Measurements from ENCODE around the gene DLGAP4.

The DLGAP4 gene

DNA sequence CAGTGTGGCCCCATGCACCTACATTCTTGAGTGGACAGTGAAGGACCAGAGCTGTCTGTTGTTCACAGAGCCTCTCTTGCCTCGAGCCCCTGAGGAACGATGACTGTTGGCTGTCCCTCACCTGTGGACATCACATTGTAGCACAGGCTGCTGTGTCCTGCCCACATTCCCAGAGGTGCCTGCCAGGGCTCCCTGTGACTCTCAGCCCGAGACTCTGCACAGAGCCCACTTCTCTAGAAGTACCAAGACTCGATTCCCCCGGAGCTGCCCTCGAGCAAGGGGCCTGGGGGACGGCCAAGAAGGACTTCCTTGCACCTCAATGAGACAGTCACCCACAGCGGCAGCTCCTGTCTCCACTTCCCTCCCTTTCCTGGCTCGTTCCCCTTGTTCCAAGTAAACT lies 28.6 kb upstream of the DLGAP4 start:
- H3K4me3 ChIP-seq (ENCODE audit: low read length): no peak overlapping the region
- no peak overlapping the region for H3K9ac ChIP-seq (ENCODE audit: low read depth, low read length)
- H3K27me3 ChIP-seq (ENCODE audit: insufficient read depth, low read length): no peaks in the 10 kb centered on the region
- H3K4me1 ChIP-seq (ENCODE audit: insufficient read depth, low read length): peaks cover 8% of the 10 kb centered on the region; the same call in 1 of the 2 replicates
- H3K27ac ChIP-seq (ENCODE audit: low read length): no peak overlapping the region
- H3K36me3 ChIP-seq (ENCODE audit: insufficient read depth, low read depth, low read length): no peaks in the 10 kb centered on the region
- no peaks in the 10 kb centered on the region for H3K9me3 ChIP-seq (ENCODE audit: insufficient read depth, low read depth, low read length)

DNA sequence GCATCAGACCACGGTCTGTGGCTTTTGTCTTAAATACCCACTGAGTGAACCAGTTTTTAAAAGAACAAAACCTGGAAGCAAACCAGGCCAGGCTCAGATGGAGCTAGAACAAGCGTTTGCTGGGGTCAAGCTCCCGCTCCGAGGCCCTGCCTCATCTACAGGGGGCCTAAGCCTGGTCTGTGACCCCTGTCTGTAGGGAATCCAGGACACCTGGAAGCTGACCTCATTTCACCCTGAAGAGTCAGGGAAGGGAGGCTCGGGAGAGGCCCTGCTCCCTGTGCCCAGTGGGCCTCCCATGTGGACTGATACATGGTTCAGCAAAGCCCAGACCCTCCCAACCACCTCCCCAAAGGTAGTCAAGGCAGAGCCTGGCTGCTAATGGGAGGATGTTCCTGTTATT lies 26.8 kb upstream of the DLGAP4 start:
- no peaks in the 10 kb centered on the region for H3K36me3 ChIP-seq (ENCODE audit: insufficient read depth, low read depth, low read length)
- H3K4me1 ChIP-seq (ENCODE audit: insufficient read depth, low read length): peaks cover 1% of the 10 kb centered on the region; the same call in 1 of the 2 replicates
- H3K27me3 ChIP-seq (ENCODE audit: insufficient read depth, low read length): no peaks in the 10 kb centered on the region
- H3K9me3 ChIP-seq (ENCODE audit: insufficient read depth, low read depth, low read length): no peaks in the 10 kb centered on the region
- H3K9ac ChIP-seq (ENCODE audit: low read depth, low read length): no peak overlapping the region
- H3K27ac ChIP-seq (ENCODE audit: low read length): no peak overlapping the region
- H3K4me3 ChIP-seq (ENCODE audit: low read length): no peak overlapping the region

DNA sequence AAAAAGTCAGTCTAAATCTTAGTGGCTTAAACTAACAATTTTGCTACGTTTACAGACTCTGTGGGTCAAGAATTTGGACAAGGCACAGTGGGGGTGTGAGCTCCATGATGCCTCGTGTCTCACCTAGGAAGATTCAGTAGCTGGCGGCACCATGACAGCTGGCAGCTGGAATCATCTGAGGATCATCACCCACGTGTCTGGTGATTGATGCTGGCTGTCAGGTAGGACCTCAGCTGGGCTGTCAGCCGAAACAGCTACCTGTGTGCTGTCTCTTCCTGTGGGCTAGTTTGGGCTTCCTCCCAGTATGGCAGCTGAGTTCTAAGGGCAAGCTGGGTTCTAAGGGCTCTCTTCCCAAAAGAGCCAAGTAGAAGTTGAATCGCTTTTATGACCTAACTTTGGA lies 26.4 kb upstream of the DLGAP4 start:
- no peaks in the 10 kb centered on the region for H3K27me3 ChIP-seq (ENCODE audit: insufficient read depth, low read length)
- no peaks in the 10 kb centered on the region; the same call in 1 of the 2 replicates for H3K4me1 ChIP-seq (ENCODE audit: insufficient read depth, low read length)
- no peak overlapping the region for H3K9ac ChIP-seq (ENCODE audit: low read depth, low read length)
- no peak overlapping the region for H3K27ac ChIP-seq (ENCODE audit: low read length)
- no peaks in the 10 kb centered on the region for H3K9me3 ChIP-seq (ENCODE audit: insufficient read depth, low read depth, low read length)
- H3K36me3 ChIP-seq (ENCODE audit: insufficient read depth, low read depth, low read length): no peaks in the 10 kb centered on the region
- no peak overlapping the region for H3K4me3 ChIP-seq (ENCODE audit: low read length)

DNA sequence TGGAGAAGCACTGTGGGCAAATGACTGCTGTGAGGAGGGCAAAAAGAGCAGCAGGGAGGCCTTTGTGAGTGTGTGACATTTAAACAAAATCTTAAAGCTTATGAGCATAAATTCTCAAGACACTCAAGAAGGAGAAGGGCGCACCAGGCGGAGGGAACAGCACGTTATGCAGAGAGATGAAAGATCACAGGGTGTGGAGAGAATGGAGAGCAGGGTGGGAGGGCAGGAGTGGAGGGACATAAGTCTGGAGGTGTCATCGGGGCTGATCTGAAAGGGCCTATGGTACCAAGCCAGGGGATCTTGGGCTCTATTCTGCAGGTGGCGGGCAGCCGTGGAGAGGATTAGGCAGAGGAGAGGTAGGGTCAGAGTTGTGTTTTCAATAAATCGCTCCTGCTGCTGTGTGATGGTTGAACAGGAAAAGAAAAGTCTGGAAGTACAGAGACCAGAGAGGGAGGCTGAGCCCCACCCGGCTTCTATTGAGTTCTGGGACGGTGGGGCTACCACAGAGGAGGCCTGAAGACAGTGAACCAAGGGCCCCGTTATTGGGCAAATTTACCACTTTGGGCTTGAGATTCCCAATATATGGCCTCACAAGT lies 24.3 kb upstream of the DLGAP4 start:
- no peak overlapping the region for H3K9ac ChIP-seq (ENCODE audit: low read depth, low read length)
- no peaks in the 10 kb centered on the region for H3K36me3 ChIP-seq (ENCODE audit: insufficient read depth, low read depth, low read length)
- H3K9me3 ChIP-seq (ENCODE audit: insufficient read depth, low read depth, low read length): no peaks in the 10 kb centered on the region
- no peaks in the 10 kb centered on the region for H3K27me3 ChIP-seq (ENCODE audit: insufficient read depth, low read length)
- H3K4me3 ChIP-seq (ENCODE audit: low read length): no peak overlapping the region
- H3K27ac ChIP-seq (ENCODE audit: low read length): no peak overlapping the region
- no peaks in the 10 kb centered on the region for H3K4me1 ChIP-seq (ENCODE audit: insufficient read depth, low read length)

DNA sequence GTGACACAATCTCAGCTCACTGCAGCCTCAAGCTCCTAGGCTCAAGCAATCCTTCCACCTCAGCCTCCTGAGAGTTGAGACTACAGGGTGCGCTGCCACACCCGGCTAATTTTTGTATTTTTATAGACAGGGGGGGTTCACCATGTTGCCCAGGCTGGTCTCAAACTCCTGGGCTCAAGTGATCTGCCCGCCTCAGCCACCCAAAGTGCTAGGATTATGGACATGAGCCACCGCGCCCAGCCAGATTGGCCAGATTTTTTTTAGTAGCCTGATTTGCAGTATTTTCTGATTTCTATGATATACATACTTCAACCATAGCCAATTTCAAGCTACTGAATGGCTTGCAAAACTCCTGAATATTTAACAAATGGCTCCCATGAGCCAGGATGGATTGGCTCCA lies 21.4 kb upstream of the DLGAP4 start:
- Histone ChIP-seq H3K9me3 (ENCODE audit: insufficient read depth, low read depth, low read length) (no peaks in the 10 kb centered on the region), H3K4me3 (ENCODE audit: low read length) (no peak overlapping the region), H3K36me3 (ENCODE audit: insufficient read depth, low read depth, low read length) (no peaks in the 10 kb centered on the region), H3K9ac (ENCODE audit: low read depth, low read length) (no peak overlapping the region), H3K4me1 (ENCODE audit: insufficient read depth, low read length) (no peaks in the 10 kb centered on the region), H3K27ac (ENCODE audit: low read length) (no peak overlapping the region), H3K27me3 (ENCODE audit: insufficient read depth, low read length) (no peaks in the 10 kb centered on the region; the same call in 1 of the 2 replicates)

DNA sequence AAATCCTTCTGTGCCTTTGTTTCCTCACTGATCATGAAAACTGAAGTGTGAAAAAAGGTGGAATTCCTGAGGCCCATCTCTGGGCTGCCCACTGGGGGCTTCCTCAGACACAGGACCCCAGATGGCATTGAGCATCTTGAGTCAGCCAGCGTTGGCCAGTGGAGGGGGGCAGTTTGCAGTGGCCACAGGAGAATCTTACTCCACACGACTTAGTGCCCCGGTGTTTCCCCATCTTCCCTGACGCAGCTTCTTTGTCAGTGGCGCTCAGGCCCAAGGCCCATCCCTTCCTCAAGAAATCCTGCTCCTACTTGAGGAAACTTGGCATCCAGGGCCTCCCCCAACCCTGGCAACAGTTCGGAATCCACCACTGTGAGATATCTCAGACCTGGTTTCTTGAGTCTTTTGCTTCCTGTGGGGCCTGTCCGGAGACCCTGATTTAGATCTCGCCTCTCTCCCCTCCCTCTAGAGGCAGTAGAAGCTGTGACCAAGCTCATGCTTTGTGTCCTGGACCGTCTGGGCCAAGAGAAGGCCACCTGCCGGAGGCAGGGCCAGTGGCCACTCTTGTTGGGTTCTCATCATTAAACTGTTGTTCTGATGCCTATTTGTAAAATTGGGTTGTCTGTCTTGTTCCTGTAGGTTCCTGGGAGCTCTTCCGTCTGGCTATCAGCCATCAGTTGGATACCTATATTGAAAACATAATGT lies 20.2 kb upstream of the DLGAP4 start:
- no peak overlapping the region for H3K27ac ChIP-seq (ENCODE audit: low read length)
- no peak overlapping the region for H3K4me3 ChIP-seq (ENCODE audit: low read length)
- no peaks in the 10 kb centered on the region; the same call in 1 of the 2 replicates for H3K27me3 ChIP-seq (ENCODE audit: insufficient read depth, low read length)
- no peak overlapping the region for H3K9ac ChIP-seq (ENCODE audit: low read depth, low read length)
- no peaks in the 10 kb centered on the region for H3K4me1 ChIP-seq (ENCODE audit: insufficient read depth, low read length)
- no peaks in the 10 kb centered on the region for H3K9me3 ChIP-seq (ENCODE audit: insufficient read depth, low read depth, low read length)
- no peaks in the 10 kb centered on the region for H3K36me3 ChIP-seq (ENCODE audit: insufficient read depth, low read depth, low read length)

DNA sequence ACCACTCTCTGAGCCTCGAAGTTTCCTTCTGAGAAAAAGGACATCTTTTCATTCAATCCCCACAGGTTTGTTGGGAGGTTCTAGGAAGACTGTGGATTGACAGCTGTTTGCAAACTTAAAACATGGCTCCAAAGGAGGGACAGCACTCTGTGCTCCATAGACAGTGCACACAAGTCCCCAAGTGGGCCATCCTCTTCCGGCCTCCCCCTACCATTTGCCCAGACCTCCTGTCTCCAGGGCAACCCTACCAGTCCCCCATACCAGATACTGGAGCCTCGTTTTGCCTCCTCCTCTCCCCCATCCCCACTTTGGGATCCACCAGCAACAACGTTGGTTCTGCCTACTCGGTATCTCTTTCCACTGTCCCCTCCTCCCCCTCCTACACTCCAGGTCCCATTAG lies 8.5 kb upstream of the DLGAP4 start:
- Histone ChIP-seq H3K9ac (ENCODE audit: low read depth, low read length) (no peak overlapping the region), H3K4me1 (ENCODE audit: insufficient read depth, low read length) (0 out of 2 replicates have a peak, but pooled peaks cover 3% of the 10 kb centered on the region), H3K27ac (ENCODE audit: low read length) (no peak overlapping the region), H3K9me3 (ENCODE audit: insufficient read depth, low read depth, low read length) (no peaks in the 10 kb centered on the region), H3K36me3 (ENCODE audit: insufficient read depth, low read depth, low read length) (no peaks in the 10 kb centered on the region), H3K4me3 (ENCODE audit: low read length) (no peak overlapping the region), H3K27me3 (ENCODE audit: insufficient read depth, low read length) (peaks cover 26% of the 10 kb centered on the region)

DNA sequence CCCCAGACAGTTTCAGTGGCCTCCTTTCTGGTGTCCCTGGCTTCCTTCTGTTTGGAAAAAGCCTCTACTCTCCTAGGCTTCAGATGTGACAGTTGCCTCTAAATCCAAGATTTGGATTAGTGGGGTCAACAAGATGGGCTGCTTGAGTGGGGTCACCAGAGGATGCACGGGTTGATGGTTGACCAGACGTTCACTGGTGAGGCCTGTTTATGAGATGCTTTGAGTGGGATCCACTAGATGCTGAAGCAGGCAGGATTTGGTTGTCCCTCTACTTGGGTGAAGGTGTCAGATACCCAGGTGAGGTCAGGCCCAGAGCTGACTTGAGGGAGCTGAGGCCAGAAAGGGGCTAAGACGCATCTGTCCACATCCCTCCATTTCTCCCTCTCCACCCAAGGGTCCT lies 8.1 kb upstream of the DLGAP4 start:
- no peak overlapping the region for H3K9ac ChIP-seq (ENCODE audit: low read depth, low read length)
- peaks cover 30% of the 10 kb centered on the region for H3K27me3 ChIP-seq (ENCODE audit: insufficient read depth, low read length)
- H3K9me3 ChIP-seq (ENCODE audit: insufficient read depth, low read depth, low read length): no peaks in the 10 kb centered on the region
- no peak overlapping the region for H3K4me3 ChIP-seq (ENCODE audit: low read length)
- H3K4me1 ChIP-seq (ENCODE audit: insufficient read depth, low read length): 0 out of 2 replicates have a peak, but pooled peaks cover 6% of the 10 kb centered on the region
- no peaks in the 10 kb centered on the region for H3K36me3 ChIP-seq (ENCODE audit: insufficient read depth, low read depth, low read length)
- no peak overlapping the region for H3K27ac ChIP-seq (ENCODE audit: low read length)

DNA sequence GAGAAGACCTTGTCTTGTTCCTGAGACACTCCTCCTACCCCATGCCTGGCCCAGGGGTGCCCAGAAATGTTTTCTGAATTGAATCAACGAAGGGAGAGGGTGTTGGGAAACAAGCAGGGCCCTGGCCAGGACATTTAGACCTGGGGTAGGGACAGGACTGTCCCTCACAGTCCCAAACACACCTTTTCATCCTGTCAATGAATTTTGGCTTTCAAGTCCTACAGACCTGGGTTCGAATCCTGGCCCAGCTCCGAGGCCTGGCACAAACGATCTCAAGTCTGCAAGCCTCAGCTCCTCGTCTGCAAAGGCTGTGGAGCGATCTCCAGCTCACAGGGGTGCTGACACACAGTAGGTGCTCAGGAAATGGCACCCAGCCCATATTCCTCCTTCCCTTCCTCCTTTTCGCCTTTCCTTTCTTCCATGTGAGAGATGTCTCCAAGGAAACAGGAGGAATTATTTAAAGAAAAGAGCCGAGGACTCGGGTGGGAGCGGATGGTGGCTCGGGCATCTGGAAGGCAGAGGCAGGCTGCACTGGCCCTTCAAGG lies 7.3 kb upstream of the DLGAP4 start:
- no peaks in the 10 kb centered on the region for H3K36me3 ChIP-seq (ENCODE audit: insufficient read depth, low read depth, low read length)
- H3K9me3 ChIP-seq (ENCODE audit: insufficient read depth, low read depth, low read length): no peaks in the 10 kb centered on the region
- H3K27me3 ChIP-seq (ENCODE audit: insufficient read depth, low read length): peaks cover 38% of the 10 kb centered on the region
- no peak overlapping the region for H3K4me3 ChIP-seq (ENCODE audit: low read length)
- H3K4me1 ChIP-seq (ENCODE audit: insufficient read depth, low read length): 0 out of 2 replicates have a peak, but pooled peaks cover 6% of the 10 kb centered on the region
- H3K27ac ChIP-seq (ENCODE audit: low read length): no peak overlapping the region
- no peak overlapping the region for H3K9ac ChIP-seq (ENCODE audit: low read depth, low read length)

DNA sequence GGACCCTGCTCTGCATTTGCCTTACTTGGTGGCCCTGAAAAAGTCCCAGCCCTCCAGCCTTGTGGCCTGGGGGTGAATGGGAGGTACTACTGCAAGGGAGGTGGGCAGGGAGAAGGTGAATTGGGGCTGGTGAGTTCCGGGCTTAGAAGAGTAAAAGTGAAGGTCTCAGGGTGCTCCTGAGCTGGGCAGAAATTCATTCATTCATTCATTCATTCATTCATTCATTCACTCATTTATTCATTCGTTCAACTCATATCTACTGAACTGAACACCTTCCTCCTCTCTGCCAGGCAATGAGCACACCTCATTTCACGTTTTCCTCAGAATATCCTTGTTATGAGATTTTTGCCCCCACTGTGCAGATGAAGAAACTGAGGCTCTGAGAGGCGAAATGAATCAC lies 6.7 kb upstream of the DLGAP4 start:
- H3K4me1 ChIP-seq (ENCODE audit: insufficient read depth, low read length): 0 out of 2 replicates have a peak, but pooled peaks cover 6% of the 10 kb centered on the region
- no peaks in the 10 kb centered on the region for H3K9me3 ChIP-seq (ENCODE audit: insufficient read depth, low read depth, low read length)
- no peak overlapping the region for H3K27ac ChIP-seq (ENCODE audit: low read length)
- no peak overlapping the region for H3K9ac ChIP-seq (ENCODE audit: low read depth, low read length)
- no peaks in the 10 kb centered on the region for H3K36me3 ChIP-seq (ENCODE audit: insufficient read depth, low read depth, low read length)
- H3K27me3 ChIP-seq (ENCODE audit: insufficient read depth, low read length): peaks cover 44% of the 10 kb centered on the region
- H3K4me3 ChIP-seq (ENCODE audit: low read length): no peak overlapping the region

DNA sequence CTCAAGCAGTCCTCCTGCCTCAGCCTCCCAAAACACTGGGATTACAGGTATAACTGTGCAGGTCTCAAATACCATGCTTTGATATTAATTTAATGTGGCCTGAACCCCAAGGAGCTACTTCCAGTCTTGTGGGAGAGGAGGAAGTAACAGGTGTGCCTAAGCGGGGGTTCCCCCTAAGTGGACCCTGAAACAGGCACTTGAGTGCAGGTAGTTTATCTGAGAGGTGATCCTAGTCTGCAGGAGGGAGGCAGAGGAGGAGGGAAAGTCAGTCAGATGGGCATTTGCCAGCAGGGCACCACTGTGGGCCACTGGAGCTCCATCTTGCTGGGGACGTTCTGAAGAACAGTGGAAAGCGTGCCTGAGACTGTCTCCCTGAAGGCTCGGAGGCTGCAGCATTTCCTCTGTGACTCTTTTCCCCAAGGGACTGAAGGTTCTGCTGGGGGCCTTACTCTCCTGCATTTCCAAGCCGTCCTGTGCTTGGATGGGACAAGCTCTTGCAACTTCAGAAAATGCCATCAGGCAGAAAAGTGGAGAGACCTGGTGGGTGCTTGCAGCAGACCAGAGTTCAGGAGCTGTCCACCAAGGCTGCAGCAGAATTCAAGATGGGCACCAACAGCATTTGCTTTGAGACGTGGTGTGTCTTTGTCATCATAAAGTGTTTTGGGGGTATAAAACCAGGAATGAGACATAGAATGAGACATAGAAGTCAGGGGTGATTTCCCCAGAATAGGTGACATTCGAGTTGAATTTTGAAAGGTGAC lies 4.6 kb upstream of the DLGAP4 start:
- Histone ChIP-seq H3K9me3 (ENCODE audit: insufficient read depth, low read depth, low read length) (no peaks in the 10 kb centered on the region), H3K4me3 (ENCODE audit: low read length) (no peak overlapping the region), H3K36me3 (ENCODE audit: insufficient read depth, low read depth, low read length) (no peaks in the 10 kb centered on the region), H3K27me3 (ENCODE audit: insufficient read depth, low read length) (peaks cover 61% of the 10 kb centered on the region), H3K4me1 (ENCODE audit: insufficient read depth, low read length) (0 out of 2 replicates have a peak, but pooled peaks cover 6% of the 10 kb centered on the region), H3K27ac (ENCODE audit: low read length) (no peak overlapping the region), H3K9ac (ENCODE audit: low read depth, low read length) (no peak overlapping the region)
